Adipocyte (in vitro differentiated cells): Measurements from ENCODE around the gene PLCE1.

Experiments used
- DNase-seq: peaks from one replicate; pipeline ENCODE4 v3.0.0-alpha.2; 2015; ENCODE audit warnings: low read depth
- H3K27me3 ChIP-seq: replicated peaks from 2 replicates; pipeline ENCODE4 v1.7.0; 2013; ENCODE audit warnings: mild to moderate bottlenecking, low read length, moderate library complexity; ENCODE audit not compliant: control insufficient read depth, insufficient read depth
- H3K36me3 ChIP-seq: 2 replicates; pipeline ENCODE4 v1.7.0; 2013; ENCODE audit warnings: low read length, mild to moderate bottlenecking, moderate library complexity; ENCODE audit not compliant: control insufficient read depth, insufficient read depth, severe bottlenecking
- H3K4me1 ChIP-seq: 2 replicates; pipeline ENCODE4 v1.7.0; 2013; ENCODE audit warnings: mild to moderate bottlenecking, low read length, moderate library complexity; ENCODE audit not compliant: control insufficient read depth, insufficient read depth
- H3K4me3 ChIP-seq: 2 replicates; pipeline ENCODE4 v1.7.0; 2013; ENCODE audit warnings: mild to moderate bottlenecking, low read length, moderate library complexity
- H3K9ac ChIP-seq: 2 replicates; pipeline ENCODE4 v1.7.0; 2013; ENCODE audit warnings: mild to moderate bottlenecking, low read length, moderate library complexity
- H3K9me3 ChIP-seq: 2 replicates; pipeline ENCODE4 v1.7.0; 2013; ENCODE audit warnings: mild to moderate bottlenecking, low read length, moderate library complexity; ENCODE audit not compliant: control insufficient read depth

Gene PLCE1

DNA sequence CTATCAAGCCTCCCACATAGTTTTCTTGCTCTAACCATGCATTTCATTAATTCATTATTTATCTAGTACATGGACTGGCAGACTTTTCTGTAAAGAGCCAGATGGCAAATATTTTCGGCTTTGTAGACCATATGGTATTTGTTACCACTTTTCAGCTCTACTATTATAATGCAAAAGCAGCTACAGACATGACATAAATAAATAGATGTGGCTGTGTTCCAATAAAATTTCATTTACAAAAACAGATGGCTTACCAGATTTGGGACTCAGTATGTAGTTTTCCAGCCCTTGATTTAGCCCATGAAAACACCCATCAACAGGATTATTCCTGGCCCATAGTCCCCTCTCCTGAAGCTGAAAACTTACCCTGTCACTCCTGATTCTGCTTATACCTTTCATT is 32.1 kb downstream of the PLCE1 start:
- Histone ChIP-seq H3K9ac (no peak overlapping the region), H3K4me1 (no peaks in the 10 kb centered on the region), H3K27me3 (no peaks in the 10 kb centered on the region), H3K4me3 (no peak overlapping the region), H3K36me3 (peaks cover under 1% of the 10 kb centered on the region), H3K9me3 (peaks cover 32% of the 10 kb centered on the region)
- no peak for DNase-seq

DNA sequence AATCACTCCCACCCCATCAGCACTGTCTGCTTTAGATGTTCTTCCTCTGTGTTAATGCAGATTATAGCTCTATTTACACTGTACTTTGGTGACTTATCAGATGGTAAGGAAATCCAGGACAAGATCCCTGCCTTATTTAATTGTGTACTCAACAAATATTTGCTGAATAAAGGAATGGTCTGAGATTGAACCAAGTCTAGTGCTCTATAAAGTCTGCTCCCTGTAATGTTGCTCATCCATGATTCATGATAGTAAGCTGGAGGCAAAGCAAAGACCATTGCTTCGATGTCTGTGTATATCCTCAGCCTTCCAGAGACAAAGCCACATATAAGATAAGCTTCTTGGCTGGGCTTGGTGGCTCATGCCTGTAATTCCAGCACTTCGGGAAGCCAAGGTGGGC is 33.5 kb downstream of the PLCE1 start:
- Histone ChIP-seq H3K36me3 (peaks cover 7% of the 10 kb centered on the region), H3K4me3 (no peak overlapping the region), H3K4me1 (no peaks in the 10 kb centered on the region), H3K9ac (no peak overlapping the region), H3K27me3 (no peaks in the 10 kb centered on the region), H3K9me3 (peaks cover 40% of the 10 kb centered on the region)
- DNase-seq: no peak

DNA sequence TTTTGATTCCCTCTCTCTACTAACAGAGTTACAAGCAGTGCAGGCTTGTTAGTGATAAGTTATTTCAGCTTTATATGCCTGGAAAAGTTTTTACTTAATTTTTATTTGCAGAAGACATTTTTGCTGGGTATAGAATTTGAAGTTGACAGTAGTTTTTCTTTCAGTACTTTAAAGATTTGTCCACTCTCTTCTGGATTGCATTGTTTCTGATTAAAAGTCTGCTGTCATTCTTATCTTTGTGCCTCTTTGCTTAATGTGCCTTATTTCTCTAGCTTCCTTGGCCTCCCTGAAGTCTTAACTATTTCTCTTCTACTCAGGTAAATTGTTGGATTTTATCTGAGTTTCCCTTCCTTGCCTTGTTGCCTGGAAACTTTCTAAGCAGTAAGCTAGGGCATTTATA is 36.2 kb downstream of the PLCE1 start:
- peaks cover 40% of the 10 kb centered on the region for H3K9me3 ChIP-seq
- H3K4me3 ChIP-seq: peak overlapping the region; percentile 11
- no peaks in the 10 kb centered on the region for H3K4me1 ChIP-seq
- no peaks in the 10 kb centered on the region for H3K27me3 ChIP-seq
- DNase-seq: no peak
- H3K9ac ChIP-seq: no peak overlapping the region
- peaks cover 7% of the 10 kb centered on the region for H3K36me3 ChIP-seq

DNA sequence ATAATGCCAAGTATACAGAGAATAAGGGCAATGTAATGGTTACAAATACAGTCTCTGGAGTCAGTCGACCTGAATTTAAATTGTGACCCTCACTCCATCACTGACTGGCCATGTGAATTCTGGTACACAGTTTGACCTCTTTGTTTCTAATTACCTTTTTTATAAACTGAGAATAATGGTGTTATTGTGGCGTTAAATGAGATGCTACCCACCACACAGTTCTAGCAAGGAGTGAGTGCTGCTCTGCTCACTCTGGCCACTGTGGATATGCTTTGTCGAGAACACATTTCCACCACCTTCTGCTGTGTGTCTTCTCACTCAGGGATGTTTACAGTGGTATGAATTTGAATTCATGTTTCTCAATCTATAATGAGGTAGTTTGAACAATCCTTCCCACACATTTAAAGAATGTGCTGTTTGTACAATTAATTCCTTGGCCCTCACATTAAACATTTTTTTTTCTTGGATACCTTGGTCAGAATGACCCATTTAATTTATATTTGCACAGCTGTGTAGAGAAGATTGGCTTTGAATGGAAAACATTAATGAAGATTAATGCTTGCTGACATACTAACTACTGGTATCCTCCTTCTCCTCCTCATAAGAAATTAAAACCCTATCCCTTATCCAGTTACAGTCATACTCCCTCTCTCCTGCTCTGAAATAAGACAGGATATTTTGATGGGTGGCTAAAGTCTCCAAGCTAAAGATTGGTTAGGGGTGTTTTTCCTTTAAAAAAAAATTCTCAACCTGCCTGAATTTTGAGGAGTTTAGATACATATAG is 42.4 kb downstream of the PLCE1 start:
- Histone ChIP-seq H3K4me1 (no peaks in the 10 kb centered on the region), H3K27me3 (no peaks in the 10 kb centered on the region), H3K4me3 (no peak overlapping the region), H3K36me3 (peaks cover 3% of the 10 kb centered on the region), H3K9ac (no peak overlapping the region), H3K9me3 (peaks cover 4% of the 10 kb centered on the region)
- DNase-seq: no peak

DNA sequence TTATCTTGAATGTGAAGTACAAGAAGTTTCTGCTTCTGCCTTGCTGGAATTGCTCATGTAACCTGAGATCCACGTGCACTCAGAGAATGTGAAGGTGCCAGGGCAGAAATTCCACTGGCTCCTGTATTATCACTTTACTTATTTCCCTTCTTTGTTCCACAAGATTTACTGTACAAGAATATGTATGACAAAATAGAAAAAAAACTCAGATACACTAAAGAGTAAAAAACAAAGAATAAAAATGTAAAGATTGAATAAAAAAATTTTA is 43.0 kb downstream of the PLCE1 start:
- no peak overlapping the region for H3K9ac ChIP-seq
- no peak overlapping the region for H3K4me3 ChIP-seq
- no peaks in the 10 kb centered on the region for H3K9me3 ChIP-seq
- no peak for DNase-seq
- H3K4me1 ChIP-seq: peaks cover 5% of the 10 kb centered on the region
- H3K27me3 ChIP-seq: no peaks in the 10 kb centered on the region
- no peaks in the 10 kb centered on the region for H3K36me3 ChIP-seq

DNA sequence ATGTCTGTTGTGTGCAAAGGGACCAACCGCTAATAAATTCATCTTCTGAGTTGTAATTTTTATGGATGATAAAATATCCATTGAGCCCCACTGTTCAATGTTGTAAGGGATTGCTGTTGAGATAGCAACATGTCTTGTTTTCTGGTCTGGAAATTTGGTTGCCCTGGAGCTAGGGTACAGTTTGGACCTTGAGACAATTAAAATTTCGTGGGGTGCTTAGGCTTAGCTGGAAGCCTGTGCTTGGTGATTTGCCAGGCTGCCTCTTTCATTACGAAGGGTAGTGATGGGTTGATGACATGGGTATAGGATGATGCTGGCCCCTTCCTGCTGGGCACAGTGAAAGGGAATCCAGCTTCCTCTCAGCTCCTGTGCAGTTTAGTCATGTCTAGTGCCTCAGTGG is 43.6 kb downstream of the PLCE1 start:
- Histone ChIP-seq H3K9me3 (no peaks in the 10 kb centered on the region), H3K4me1 (peaks cover 10% of the 10 kb centered on the region), H3K4me3 (no peak overlapping the region), H3K27me3 (no peaks in the 10 kb centered on the region), H3K36me3 (no peaks in the 10 kb centered on the region), H3K9ac (no peak overlapping the region)
- DNase-seq: no peak

DNA sequence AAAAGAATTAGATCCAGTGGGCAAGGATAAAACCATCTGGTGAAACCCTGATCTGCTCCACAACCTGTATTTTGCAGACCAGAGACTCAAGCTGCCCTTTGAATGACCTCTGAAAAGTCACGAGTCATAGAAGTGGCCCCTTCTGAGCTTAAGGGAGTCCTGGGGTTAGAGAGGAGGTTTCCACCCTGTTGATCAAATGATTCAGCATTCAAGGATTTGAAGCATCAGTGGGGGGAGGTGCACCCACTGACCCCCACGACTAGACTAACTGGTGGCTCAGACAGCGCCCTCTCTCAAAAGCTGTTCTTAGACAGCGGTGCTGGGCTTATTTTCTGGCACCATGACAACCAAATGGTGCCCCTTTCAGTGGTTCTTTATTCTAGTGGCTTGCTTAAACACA is 44.3 kb downstream of the PLCE1 start:
- Histone ChIP-seq H3K4me1 (peaks cover 18% of the 10 kb centered on the region), H3K27me3 (no peaks in the 10 kb centered on the region), H3K4me3 (no peak overlapping the region), H3K9ac (no peak overlapping the region), H3K9me3 (no peaks in the 10 kb centered on the region), H3K36me3 (no peaks in the 10 kb centered on the region)
- DNase-seq: no peak

DNA sequence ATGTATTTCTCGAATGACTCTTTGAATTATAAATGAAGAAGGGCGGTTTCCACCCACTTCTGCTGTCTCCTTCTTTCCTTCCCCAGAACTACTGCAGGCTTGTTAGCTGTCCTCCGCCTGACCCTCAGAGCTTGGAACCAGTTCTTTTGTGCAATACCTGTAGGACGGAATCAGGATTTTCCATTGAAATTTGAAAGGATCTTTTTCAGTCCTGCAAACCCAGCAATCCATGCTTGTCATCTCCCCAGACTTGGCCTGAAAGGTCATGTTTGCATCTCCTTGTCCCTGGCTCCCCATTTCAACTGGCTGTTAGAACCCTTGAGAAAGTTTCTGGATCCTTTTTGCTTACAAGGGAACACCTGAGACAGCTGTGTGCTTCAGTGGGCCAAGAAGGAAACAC is 47.5 kb downstream of the PLCE1 start:
- DNase-seq: no peak
- no peaks in the 10 kb centered on the region for H3K36me3 ChIP-seq
- H3K4me3 ChIP-seq: no peak overlapping the region
- no peaks in the 10 kb centered on the region for H3K9me3 ChIP-seq
- H3K27me3 ChIP-seq: no peaks in the 10 kb centered on the region
- no peak overlapping the region for H3K9ac ChIP-seq
- peaks cover 23% of the 10 kb centered on the region for H3K4me1 ChIP-seq

GRCh38 chr10:94042001-94042833 is 48.5 kb downstream of the PLCE1 start:
- Histone ChIP-seq H3K9ac (peak overlapping the region; percentile 59), H3K27me3 (no peaks in the 10 kb centered on the region), H3K4me1 (peaks cover 23% of the 10 kb centered on the region), H3K4me3 (peak overlapping the region; percentile 35), H3K9me3 (no peaks in the 10 kb centered on the region), H3K36me3 (no peaks in the 10 kb centered on the region)
- DNase-seq: peak; percentile 86

DNA sequence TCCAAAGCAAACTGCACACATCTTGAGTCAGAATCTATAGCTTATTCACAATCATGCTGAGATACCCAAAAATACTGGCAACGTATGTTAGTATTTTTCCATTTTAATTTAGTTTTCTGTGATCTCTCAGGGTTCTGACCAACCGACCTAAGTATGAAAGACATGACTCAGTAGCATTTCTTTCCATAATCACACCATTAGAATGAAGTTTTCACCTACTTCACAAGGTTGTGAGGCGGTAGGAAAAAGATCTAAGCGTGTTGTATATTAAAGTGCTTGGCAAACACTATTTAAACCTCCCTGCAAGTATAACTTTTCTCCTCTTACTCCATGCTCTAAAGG is 49.1 kb downstream of the PLCE1 start:
- Histone ChIP-seq H3K36me3 (no peaks in the 10 kb centered on the region), H3K27me3 (no peaks in the 10 kb centered on the region), H3K4me1 (peaks cover 23% of the 10 kb centered on the region), H3K9me3 (no peaks in the 10 kb centered on the region), H3K4me3 (peak overlapping the region; percentile 35), H3K9ac (peak overlapping the region; percentile 59)
- DNase-seq: no peak
